Stimulated activated CD4-positive, alpha-beta T cell treated with anti-CD3 and anti-CD28 coated beads, TNF-alpha, amount 100 ng/mL, for 4 hours (primary cell): ENCODE measurements around the gene MAN2A1.
A peak's percentile ranks its signal among the peaks of the same experiment; 100 is the strongest.

Source experiments
- DNase-seq, 3 experiments: peaks; one replicate each; pipeline ENCODE4 v3.0.0-alpha.2; 2020; ENCODE audit warnings: low read depth in 3 of 3

The MAN2A1 gene

DNA sequence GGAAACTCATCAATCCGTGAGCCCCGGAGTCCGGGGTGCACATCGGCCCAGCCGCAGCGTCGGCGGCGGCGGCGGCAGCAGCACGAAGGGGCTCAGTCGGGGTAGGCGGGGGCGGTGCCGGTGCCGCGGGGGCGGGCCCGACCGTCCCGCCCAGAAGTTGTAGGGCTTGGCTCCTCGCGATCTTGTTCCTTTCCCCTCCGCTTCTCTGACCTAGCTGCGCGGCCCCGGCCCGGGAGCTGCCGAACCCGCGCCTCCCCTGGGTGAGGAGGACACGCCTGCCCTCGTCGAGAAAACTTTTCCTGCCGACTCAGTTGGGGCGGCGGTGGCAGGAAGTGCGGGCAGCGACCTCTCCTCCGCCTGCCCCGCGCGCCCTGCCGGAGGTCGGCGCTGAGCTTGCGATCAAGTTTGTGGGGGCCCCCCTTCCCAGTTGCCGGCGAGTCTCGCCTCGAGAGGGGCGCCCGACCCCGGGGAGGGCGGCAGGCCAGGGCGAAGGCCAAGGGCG lies at the start of gene MAN2A1:
TSS of gene MAN2A1 (plus strand) at position 188 of the 502 bp plus-strand sequence. CDS start 491 bp downstream, outside the sequence.
- DNase-seq: peak; percentile 65 to 74 (median 71)

GRCh38 chr5:109640976-109641375 lies 48.8 kb upstream of the MAN2A1 start:
- no peak for DNase-seq

- no peak for DNase-seq
Observed at GRCh38 chr5:109643791-109644350, 45.9 kb upstream of the MAN2A1 start.

DNA sequence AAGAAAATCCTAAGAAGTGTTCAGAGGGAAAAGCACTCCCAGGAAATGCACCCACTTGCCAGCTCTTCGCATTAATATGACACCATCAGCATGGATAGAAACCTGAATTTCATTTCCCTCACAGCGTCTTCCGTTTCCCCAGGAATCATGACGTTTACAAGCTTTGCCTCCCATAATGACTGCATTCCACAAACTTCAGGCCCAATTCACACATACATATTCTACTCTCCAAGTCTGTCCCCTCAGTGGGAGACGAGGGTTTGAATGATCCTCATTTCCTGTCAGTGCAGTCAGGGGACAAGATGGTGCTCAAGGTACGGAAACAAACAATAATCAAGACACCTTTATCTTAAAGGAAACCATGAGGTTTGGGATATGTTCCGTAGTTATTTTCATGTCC lies 44.9 kb upstream of the MAN2A1 start:
- no peak for DNase-seq

- no peak for DNase-seq
Observed at GRCh38 chr5:109645707-109646192, 44.0 kb upstream of the MAN2A1 start.

DNA sequence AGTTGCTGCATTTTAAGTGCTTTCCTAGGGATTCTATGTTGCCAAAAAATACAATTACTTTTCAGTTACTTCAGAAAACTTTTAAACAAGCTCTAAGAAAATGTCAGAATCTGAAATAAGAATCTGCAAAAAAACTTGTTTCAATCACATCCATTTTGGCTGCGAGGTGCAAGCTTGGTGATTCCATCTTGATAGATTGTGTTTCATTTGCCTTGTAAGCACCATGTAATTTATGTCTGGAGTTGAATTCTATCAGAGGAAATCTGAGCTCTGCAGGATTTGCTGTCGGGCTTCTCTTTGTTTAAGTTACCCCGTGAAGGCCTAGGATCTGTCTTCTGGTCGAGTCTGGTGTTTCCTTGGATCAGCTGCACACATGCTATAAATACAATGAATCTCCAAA lies 40.4 kb upstream of the MAN2A1 start:
- no peak for DNase-seq

GRCh38 chr5:109650493-109650892 lies 39.2 kb upstream of the MAN2A1 start:
- DNase-seq: no peak

DNA sequence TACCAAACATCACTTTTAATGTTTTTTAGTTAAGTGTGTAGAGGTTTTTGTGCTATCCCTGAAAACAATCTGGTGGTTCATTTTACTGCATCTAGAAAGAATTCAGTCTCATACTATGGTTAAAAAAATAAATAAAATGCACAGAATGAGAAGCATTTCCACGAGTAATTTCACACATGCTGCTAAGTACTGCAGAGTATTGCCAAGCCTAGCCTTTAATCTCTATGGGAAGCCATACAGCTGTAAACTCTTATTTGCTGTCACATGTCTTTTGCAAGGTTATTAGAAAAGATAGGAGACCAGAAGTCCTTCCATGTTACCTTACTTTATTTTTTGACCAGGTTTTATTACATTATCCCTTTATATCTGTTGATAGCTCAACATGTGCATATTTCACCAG lies 37.6 kb upstream of the MAN2A1 start:
- no peak for DNase-seq

GRCh38 chr5:109653042-109653441 lies 36.7 kb upstream of the MAN2A1 start:
- no peak for DNase-seq

DNA sequence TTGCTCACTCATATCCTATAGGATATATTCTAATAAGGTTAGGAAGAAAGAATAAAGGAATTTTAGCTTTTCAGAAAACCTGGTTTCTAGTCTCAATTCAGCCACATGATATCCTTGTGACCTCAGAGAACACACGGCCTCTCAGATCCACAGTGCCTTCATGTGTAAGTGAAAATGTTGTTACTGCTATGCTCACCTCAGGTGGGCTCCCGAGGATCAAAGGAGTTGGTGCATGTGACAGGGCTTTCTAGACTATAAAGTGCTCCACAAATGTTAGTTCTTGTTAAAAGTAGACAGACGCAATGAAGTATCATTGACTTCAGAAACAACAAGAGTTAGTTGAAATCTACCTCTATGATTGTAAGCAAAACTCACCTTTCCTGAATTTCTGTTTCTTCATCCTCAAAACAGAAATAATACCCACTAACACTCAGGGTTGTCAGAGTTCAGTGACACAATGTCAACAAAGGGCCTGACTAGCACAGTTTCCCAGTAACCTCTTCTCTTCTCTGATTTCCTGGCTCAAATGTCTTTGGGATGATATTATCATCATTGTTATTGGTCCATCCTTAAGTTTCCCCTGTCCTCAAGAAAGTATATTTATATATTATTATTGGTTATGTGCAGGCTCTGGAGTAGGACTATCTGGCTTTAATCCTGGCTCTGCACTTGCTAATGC lies 36.0 kb upstream of the MAN2A1 start:
- no peak for DNase-seq

GRCh38 chr5:109654455-109654854 lies 35.3 kb upstream of the MAN2A1 start:
- DNase-seq: no peak

DNA sequence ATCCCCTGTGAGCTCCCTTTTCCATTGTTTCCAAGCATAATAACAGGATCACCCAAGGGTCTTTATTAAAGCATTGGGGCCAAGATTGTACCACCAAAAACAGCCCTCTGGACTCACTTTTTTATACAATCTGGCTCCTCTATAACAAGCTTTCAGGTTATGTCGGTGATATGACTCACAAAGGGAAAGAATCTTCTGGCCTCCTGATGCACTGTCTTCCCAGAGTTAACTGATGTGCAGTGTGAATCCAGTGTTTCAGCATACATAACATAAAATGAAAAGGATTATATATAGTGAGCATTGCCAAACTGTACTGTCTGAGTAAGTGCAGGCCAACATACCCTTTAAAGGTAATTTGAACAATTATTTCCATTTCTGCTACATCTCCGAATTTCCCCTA lies 33.9 kb upstream of the MAN2A1 start:
- DNase-seq: no peak

- peak in 1 of 3 experiments; percentile 3 for DNase-seq
Observed at GRCh38 chr5:109656829-109657228, 32.9 kb upstream of the MAN2A1 start.

DNA sequence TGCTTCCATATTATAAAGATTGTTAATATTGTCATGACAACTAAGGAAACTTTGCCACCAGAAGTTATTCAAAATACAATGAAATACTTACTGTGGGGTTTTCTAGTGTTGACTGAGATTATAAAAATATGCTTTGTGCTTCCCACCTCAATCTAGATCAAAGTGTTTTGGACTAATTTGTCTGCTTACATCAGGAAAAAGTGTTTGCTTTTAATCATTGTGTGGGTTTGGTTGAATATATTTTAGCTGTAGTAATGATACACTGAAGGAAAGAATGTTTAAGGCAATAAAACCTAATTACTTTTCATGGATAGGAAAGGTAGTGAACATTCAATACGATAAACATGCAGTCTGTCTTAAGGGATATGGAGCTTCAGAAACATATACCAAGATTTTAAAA lies 29.8 kb upstream of the MAN2A1 start:
- no peak for DNase-seq

DNA sequence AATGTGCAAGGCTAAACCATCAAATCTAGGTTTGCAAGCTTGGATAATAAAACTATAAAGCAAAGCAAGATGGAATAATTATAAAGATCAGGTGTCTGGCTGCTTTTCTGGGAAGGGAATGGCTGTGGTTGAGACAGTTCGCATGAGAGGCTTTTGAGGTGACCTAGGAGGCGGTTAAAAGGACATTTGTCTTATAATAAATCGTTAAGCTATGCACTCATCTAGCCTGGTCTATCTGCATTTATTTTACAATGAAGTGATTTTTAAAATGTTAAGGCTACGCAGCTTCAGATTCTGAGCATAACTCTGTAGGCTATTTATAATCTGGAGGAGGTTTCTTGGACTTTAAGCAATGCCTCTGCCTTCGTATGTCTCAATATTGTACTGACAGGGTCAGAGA lies 29.4 kb upstream of the MAN2A1 start:
- no peak for DNase-seq

DNA sequence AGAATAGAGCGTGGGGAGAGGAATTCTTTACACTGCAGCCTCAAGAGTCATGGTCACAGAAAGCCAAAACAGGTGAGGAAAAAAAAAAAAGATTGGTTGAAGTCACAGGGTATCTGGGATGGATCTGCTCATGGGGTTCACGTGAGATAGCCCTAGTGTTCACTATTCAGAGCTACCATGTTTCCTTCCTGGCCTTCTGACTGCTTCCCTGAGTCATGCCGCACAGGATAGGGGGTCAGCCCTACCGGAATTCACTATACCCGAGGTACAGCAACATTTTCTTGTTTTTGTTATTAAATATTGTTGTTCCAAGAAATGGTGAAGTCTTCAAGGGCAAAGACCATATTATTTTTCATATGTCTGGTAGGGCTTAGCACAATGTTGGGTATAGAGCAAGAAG lies 21.5 kb upstream of the MAN2A1 start:
- DNase-seq: no peak

- no peak for DNase-seq
Observed at GRCh38 chr5:109668668-109669422, 20.9 kb upstream of the MAN2A1 start.

GRCh38 chr5:109669991-109670706 lies 19.6 kb upstream of the MAN2A1 start:
- no peak for DNase-seq

GRCh38 chr5:109671136-109671535 lies 18.6 kb upstream of the MAN2A1 start:
- no peak for DNase-seq

DNA sequence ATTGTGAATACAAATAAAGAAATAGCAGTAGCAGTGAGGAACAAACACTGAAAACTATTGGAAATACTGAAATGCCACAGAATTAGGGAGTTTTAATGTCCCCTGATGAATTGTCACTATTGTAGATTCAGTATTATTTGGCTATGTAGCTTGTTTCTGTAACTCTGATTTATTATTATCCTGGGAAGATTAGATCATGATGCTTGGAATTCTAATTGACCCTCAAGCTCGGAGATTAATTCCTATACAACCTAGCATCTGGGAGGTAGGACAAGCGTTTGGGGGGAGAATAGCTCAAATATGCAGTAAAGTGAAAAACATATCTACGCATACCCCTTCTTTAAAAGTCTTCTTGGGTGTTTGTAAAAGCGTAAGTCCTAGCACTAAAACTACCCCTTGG lies 15.1 kb upstream of the MAN2A1 start:
- DNase-seq: no peak

GRCh38 chr5:109676920-109677319 lies 12.8 kb upstream of the MAN2A1 start:
- no peak for DNase-seq

DNA sequence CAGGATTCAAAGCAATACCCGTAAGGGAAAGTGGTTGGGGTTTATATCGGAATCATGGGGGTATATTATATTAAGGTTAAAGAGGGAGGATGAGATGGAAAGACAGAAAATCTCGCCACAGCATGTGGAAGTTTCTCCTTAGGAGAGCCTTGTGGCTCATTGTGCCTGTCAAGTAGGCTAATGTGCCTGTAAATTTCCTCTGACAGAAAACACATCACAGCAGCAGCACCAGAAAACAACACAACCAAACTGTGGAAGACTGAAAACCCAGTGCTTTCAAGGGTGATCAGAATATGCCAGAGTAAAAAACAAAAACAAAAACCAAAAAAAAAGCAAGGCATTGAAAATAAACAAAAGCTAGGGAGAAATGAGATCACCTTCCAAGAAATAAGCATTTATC lies 11.3 kb upstream of the MAN2A1 start:
- no peak for DNase-seq
